ENCODE measurements around the gene NDUFB6.

The NDUFB6 gene

DNA sequence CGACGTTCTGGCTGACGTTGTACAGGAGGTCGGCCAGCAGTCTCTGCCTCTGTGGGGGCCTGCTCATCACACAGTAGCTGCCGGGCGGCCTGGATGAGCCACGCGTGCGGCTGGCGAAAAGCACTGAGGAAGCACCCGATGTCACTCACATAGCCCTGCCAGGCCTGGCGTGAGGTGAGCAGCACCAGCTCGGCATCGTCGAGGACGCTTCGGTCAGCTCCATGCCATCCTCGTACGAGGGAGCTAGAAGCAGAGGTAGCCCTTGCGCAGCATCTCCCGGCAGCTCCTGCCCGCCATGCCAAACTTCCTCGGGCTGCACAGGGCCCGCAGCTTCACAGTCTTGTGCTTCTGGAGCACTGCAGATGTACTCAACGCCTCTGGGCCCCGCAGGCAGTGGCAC lies 6.2 kb downstream of the NDUFB6 start:
- no peak for TF ChIP-seq CTCF (IDR thresholded peaks at IDR 0.05)
- no peak for TF ChIP-seq ZFX (IDR thresholded peaks at IDR 0.05; ENCODE audit: borderline replicate concordance)
- H3K27ac ChIP-seq = no peak overlapping the region

DNA sequence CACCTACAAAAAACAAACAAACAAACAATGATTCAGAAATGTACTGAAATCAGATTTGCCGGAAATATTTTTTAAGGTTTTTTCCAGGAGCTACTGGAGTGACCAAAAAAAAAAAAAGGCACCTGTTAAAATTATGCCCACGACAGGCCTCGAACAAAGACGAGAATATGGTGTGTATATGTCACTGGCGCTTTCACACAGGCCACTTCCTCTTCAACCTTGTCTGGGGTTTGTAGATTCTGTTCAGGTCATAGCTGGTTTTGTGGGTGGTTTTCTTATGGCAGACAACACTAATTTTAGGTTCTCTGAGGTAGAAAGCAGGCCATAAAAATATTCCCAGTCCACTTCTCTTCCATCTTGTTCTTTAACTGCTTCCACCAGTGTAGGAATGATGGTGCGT lies 7.0 kb downstream of the NDUFB6 start:
- no peak overlapping the region for H3K27ac ChIP-seq
- TF ChIP-seq ZFX (IDR thresholded peaks at IDR 0.05; ENCODE audit: borderline replicate concordance) (no peak), CTCF (IDR thresholded peaks at IDR 0.05) (no peak)

- no peak overlapping the region for H3K27ac ChIP-seq
- no peak for TF ChIP-seq ZFX (IDR thresholded peaks at IDR 0.05; ENCODE audit: borderline replicate concordance)
These were observed 14.5 kb downstream of the NDUFB6 start for GRCh38 chr9:32558408-32558934.

- H3K27ac ChIP-seq = no peak overlapping the region
- TF ChIP-seq CTCF (IDR thresholded peaks at IDR 0.05) (no peak), ZFX (IDR thresholded peaks at IDR 0.05; ENCODE audit: borderline replicate concordance) (no peak)
These were observed 18.4 kb downstream of the NDUFB6 start for GRCh38 chr9:32554591-32554990.

DNA sequence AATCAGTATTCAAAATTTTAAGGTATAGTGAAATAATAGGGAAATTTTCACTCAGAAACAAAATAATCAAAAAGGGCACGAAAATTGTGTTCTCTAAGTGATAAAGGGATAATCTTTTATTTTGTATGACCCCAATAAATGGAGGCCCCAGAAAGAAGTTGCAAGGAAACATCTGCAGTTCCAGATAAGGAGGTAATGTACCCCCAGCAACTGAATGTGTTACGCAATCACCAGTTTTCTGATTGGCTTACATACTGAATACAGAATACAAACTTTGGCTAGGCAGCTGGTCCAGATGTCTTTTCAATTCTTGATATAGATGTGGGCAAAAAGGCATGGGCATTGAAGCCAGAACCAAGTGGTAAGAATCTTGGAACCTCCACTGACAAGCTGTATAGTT lies 18.9 kb downstream of the NDUFB6 start:
- TF ChIP-seq CTCF (IDR thresholded peaks at IDR 0.05) (no peak), ZFX (IDR thresholded peaks at IDR 0.05; ENCODE audit: borderline replicate concordance) (no peak)
- no peak overlapping the region for H3K27ac ChIP-seq

DNA sequence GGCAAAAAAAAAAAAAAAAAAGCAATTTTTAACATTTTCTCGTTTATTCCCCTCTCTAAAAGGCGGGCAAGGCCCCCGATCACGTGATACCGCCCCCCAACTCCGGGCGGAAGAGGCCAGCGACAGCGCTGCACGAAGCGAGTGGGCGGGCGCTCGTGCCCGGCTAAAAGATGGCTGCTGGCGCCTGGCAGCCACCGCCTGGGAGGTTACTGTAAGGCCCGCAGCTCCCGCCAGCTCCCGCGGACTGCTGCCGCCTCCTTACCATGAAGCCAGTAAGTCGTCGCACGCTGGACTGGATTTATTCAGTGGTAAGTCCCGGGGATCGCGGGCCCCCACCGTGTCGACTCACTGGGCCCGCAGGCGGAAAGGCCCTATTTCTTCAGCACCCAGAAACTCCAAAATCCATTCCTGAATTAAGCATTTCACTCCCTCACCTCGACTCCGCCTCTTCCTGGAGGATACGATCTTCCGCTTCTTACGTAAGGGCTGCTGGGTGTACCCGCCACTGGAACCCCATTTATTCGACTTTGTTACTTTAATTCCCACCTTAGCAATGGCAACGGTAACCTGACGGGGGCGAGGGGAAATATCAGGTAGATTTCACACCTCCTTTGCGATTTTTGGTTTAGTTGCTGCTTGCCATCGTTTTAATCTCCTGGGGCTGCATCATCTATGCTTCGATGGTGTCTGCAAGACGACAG lies 20.6 kb downstream of the NDUFB6 start, which contains the start of the genes SMIM27 and TOPORS:
Gene SMIM27 (plus strand): TSS at position 156 of the 701 bp plus-strand sequence. CDS start 108 bp downstream, at position 264.
Gene TOPORS (minus strand): TSS at position 415 of the 701 bp plus-strand sequence. CDS start 150 bp downstream, at position 265.
- H3K27ac ChIP-seq = peak within 1 kb of the TSS; percentile 93
- TF ChIP-seq ZFX (IDR thresholded peaks at IDR 0.05; ENCODE audit: borderline replicate concordance) (no peak), CTCF (IDR thresholded peaks at IDR 0.05) (no peak)

DNA sequence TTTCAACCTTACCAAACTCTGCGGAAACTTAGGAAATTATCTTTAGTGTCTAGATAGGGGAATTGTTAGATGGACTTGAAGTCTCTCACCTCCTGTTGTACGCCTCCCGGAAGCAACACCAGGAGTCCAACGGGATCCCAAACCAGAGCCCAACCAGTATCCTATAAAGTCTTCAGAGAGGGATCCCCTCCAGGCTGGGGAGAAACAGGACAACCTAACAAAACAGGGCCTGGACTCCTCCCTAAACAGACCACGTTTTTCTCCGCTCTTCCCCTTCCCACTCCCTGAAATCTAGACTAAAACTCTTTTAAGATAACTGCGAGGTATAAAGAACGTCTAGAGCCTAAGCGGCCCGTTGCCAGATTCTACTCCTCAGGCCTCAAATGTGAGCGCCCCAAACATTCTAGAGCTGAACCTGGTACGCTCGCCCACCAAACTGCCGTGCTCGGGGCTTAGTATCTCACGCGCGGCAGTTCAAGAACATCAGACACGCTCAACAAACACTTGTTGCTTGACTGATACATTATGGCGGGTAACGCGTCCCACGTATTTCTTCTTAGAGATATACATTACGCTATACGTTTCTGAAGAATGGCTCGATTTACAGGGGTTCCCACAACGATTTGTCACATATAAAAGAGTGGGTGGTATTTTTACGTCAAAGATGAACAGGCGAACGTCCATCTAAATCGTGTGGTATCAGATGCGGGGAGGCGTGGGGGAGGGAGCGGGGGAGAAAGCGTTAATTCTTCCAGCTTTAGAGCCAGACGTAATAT lies 21.5 kb downstream of the NDUFB6 start:
- TF ChIP-seq CTCF (IDR thresholded peaks at IDR 0.05) (no peak), ZFX (IDR thresholded peaks at IDR 0.05; ENCODE audit: borderline replicate concordance) (no peak)
- peak overlapping the region; percentile 93 for H3K27ac ChIP-seq
